Ascending aorta (tissue), 2 donors: ENCODE data around the gene THEM4. TPM values are rescaled to one million over a fixed set of nuclear protein-coding genes. Genes with fewer than 3 reads are reported as not detected.

Experiments used
- DNase-seq, 2 donors: peaks; one replicate each; pipeline ENCODE4 v3.0.0-alpha.2; 2019; ENCODE audit warnings: low spot score in 2 of 2
- H3K27ac ChIP-seq, 2 donors: fragments of 200-600 bp; sonication (generic); one replicate each; pipeline ENCODE4 v1.5.1; 2016 to 2017; ENCODE audit warnings: mild to moderate bottlenecking in 1 of 2
- H3K27me3 ChIP-seq: fragments of 200-600 bp; sonication (generic); one replicate; pipeline ENCODE4 v1.5.1; 2017
- H3K36me3 ChIP-seq, 2 donors: fragments of 200-600 bp; sonication (generic); one replicate each; pipeline ENCODE4 v1.5.1; 2016
- H3K4me1 ChIP-seq, 2 donors: fragments of 200-600 bp; sonication (generic); one replicate each; pipeline ENCODE4 v1.5.1; 2016 to 2017; ENCODE audit warnings: mild to moderate bottlenecking in 1 of 2
- H3K4me3 ChIP-seq, 2 donors: fragments of 200-600 bp; sonication (generic); one replicate each; pipeline ENCODE4 v1.5.1; 2016 to 2017; ENCODE audit warnings: mild to moderate bottlenecking in 1 of 2
- H3K9me3 ChIP-seq, 2 donors: fragments of 200-600 bp; sonication (generic); one replicate each; pipeline ENCODE4 v1.5.1; 2016
- intact Hi-C: fragments of 100-400 bp; cut with DNase I; formaldehyde crosslinking; loops from one replicate; pipeline ENCODE4 v1.15.1; 2023
- total RNA-seq: library from RNA; depleted of rRNA; stranded (reverse); fragments of >200 nt; gene quantifications from one replicate; pipeline ENCODE4 v1.1.0, GENCODE V29; 2016
- TF ChIP-seq, protein P1 (sequence below), 3 experiments: fragments of 200-600 bp in 2 of 3; fragments of 450-650 bp in 1 of 3; sonication (generic) in 2 of 3; IDR thresholded peaks; one replicate each; pipeline ENCODE4 v1.5.1; 2016 to 2019; ENCODE audit warnings: antibody characterized with exemption in 3 of 3, mild to moderate bottlenecking in 1 of 3, moderate library complexity in 1 of 3

Gene THEM4
- total RNA-seq, 1 donor from 2014 or later = 7.7 TPM

DNA sequence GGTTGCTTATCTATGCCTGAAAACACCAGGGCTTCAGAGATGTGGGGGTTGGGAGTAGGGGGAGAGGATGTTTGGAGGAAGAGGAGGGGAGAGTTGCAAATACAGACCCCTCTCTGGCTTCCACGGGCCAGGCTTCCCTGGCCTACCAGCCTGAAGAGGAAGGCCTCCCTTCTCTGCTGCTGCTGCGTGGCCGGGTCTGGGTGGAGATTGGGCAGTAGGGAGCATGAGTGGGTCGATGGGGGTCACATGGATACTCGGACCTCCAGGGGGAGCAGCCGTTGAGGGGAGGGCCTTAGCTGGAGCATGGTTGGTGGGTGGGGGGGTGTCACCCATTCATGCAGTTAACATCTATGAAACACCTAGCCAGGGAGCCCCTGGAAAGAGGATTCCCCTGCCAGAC lies 79.3 kb downstream of the THEM4 start:
- Histone ChIP-seq H3K27ac (no peak overlapping the region), H3K27me3 (no peaks in the 10 kb centered on the region), H3K36me3 (no peaks in the 10 kb centered on the region), H3K4me1 (no peaks in the 10 kb centered on the region), H3K9me3 (no peaks in the 10 kb centered on the region), H3K4me3 (no peak overlapping the region)
- DNase-seq = no peak
- intact Hi-C loops = no loop called here
- TF ChIP-seq, protein P1, sequence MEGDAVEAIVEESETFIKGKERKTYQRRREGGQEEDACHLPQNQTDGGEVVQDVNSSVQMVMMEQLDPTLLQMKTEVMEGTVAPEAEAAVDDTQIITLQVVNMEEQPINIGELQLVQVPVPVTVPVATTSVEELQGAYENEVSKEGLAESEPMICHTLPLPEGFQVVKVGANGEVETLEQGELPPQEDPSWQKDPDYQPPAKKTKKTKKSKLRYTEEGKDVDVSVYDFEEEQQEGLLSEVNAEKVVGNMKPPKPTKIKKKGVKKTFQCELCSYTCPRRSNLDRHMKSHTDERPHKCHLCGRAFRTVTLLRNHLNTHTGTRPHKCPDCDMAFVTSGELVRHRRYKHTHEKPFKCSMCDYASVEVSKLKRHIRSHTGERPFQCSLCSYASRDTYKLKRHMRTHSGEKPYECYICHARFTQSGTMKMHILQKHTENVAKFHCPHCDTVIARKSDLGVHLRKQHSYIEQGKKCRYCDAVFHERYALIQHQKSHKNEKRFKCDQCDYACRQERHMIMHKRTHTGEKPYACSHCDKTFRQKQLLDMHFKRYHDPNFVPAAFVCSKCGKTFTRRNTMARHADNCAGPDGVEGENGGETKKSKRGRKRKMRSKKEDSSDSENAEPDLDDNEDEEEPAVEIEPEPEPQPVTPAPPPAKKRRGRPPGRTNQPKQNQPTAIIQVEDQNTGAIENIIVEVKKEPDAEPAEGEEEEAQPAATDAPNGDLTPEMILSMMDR (IDR thresholded peaks at IDR 0.05) = no peak

DNA sequence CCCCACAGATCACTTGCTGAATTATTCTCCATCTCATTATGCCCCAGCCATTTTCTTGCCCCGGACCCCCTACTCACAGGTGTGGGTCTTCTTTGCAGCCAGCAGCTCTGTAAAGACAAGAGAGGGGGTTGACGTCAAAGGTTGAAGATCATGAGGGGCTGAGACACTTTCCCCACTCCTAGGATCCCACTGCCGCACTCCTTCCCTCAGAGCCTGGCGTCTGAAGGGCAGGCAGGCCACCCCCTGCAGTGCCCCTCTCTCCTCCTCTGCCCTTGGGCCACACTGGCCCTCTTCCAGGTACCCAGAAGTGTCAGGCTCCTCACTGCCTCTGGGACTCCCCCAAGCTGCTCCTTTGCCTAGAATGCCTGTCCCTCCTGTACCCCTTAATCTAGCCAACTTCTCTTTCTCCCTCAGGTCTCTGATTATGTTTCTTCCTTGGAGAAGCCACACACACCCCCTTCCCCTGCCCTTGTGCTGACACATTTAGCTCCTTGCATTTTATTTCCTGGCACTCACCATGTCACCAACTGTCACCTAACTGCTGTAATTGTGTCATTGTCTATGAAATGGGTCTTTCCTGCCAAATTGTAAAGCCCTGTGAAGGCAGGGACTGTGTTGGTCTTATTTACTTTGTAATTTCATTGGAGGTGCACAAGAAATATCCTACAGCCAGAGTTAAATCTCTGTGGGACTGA lies 79.8 kb downstream of the THEM4 start:
- Histone ChIP-seq H3K4me1 (no peaks in the 10 kb centered on the region), H3K9me3 (no peaks in the 10 kb centered on the region), H3K27me3 (no peaks in the 10 kb centered on the region), H3K36me3 (no peaks in the 10 kb centered on the region), H3K27ac (no peak overlapping the region), H3K4me3 (no peak overlapping the region)
- TF ChIP-seq, protein P1 (IDR thresholded peaks at IDR 0.05) = no peak
- no peak for DNase-seq
- intact Hi-C loops = no loop called here

DNA sequence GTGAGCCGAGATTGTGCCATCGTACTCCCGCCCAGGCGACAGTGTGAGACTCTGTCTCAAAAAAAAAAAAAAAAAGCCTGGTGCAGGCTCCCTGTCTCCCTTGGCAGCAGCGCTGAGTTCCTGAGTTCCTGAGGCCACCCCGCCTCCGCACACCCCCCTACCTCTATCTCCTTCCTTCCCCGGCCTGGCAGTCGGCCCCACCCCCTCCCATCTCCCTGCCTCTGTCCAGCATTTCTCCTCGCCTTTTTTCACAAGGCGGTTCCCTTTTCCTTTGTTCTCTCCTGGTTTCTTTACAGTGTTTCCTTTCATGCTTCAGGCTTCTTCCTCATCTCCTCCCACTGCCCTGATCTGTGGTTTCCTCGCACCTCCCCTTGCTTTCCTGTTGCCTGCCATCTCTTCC lies 80.4 kb downstream of the THEM4 start:
- H3K4me1 ChIP-seq = no peaks in the 10 kb centered on the region
- no peak for DNase-seq
- no peaks in the 10 kb centered on the region for H3K27me3 ChIP-seq
- H3K4me3 ChIP-seq = no peak overlapping the region
- TF ChIP-seq, protein P1 (IDR thresholded peaks at IDR 0.05) = no peak
- H3K36me3 ChIP-seq = no peaks in the 10 kb centered on the region
- H3K27ac ChIP-seq = no peak overlapping the region
- intact Hi-C loops = no loop called here
- H3K9me3 ChIP-seq = no peaks in the 10 kb centered on the region

DNA sequence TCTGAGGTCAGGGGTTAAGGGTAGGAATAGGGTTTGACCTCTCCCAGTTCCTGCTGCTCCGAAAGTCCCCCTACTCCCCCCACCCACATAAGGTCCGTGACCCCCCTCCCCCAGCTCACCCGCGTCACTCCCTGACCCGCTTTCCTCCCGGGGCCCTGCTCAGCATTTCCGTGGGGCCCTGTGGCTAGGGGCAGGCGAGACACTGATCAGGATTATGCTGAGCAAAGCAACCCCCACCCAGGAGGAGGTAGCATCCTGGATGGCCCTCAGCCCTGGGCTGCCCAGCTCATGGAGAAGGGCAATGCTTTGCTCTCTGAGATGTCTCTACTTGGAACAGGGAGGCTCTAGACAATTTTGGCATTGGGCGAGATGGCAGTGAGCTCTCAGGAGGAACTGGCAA lies 81.5 kb downstream of the THEM4 start:
- Histone ChIP-seq H3K4me1 (no peaks in the 10 kb centered on the region), H3K36me3 (no peaks in the 10 kb centered on the region), H3K27me3 (no peaks in the 10 kb centered on the region), H3K27ac (no peak overlapping the region), H3K4me3 (no peak overlapping the region), H3K9me3 (no peaks in the 10 kb centered on the region)
- TF ChIP-seq, protein P1 (IDR thresholded peaks at IDR 0.05) = no peak
- intact Hi-C loops = no loop called here
- no peak for DNase-seq

DNA sequence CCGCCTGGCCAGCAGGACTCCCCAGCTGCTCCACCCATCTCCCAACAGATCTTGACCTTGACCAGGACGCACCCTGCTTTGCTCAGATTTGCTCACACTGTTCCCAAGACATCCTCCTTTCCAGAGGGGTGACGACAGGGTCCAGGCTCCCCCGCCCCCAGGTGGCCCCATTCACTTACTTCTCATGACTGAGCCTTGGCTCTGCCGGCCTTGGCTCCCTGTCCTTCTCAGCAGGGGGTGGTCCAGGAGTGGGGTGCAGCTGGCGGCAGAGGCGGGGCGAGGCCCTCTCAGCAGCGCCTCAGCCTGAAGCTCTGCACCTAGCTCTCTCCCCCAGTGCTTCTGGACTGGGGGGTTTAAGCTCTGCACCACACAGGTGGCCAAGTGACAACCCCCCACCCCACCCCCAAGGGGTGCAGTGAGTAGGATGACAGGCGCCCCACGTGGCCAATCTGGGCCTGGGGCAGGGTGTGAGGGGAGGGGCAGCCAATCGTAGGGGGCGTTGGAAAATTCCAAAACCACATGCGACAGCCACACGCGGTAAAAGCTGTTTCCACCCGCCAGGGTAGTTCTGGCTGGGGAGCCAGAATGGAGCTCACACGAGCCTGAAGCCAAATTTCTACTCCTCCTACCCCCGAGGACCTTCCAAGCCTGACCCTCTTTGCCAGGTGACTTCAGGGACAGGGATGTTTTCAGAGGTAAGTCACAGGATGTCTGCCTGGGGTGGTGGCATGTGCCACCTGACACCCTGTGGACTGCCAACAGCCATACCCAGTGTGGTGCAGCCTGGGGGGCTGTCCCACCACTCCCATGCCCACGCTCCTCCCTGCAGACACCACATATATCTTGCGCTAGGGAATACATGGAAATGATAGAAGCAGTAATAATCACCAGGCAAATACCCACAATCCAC lies 83.3 kb downstream of the THEM4 start:
- intact Hi-C loops = no loop called here
- Histone ChIP-seq H3K4me3 (no peak overlapping the region), H3K9me3 (no peaks in the 10 kb centered on the region), H3K36me3 (no peaks in the 10 kb centered on the region), H3K4me1 (no peaks in the 10 kb centered on the region), H3K27me3 (no peaks in the 10 kb centered on the region), H3K27ac (no peak overlapping the region)
- TF ChIP-seq, protein P1 (IDR thresholded peaks at IDR 0.05) = no peak
- DNase-seq = no peak
